HG02885 (cell line): Measurements from ENCODE around the gene BABAM2.

Experiments
- ATAC-seq: cut with Tn5 transposase; IDR thresholded peaks from one replicate; pipeline ENCODE4 v1.9.1; 2021; ENCODE audit warnings: mild to moderate bottlenecking; ENCODE audit not compliant: unreplicated experiment, poor library complexity

Gene BABAM2

GRCh38 chr2:28287256-28287915 is 396.9 kb downstream of the BABAM2 start:
- no peak for ATAC-seq

- ATAC-seq: no peak
These were observed 398.1 kb downstream of the BABAM2 start for GRCh38 chr2:28288620-28289019.

GRCh38 chr2:28291811-28292440 is 401.4 kb downstream of the BABAM2 start:
- ATAC-seq: no peak

GRCh38 chr2:28292491-28292890 is 402.0 kb downstream of the BABAM2 start:
- no peak for ATAC-seq

GRCh38 chr2:28293416-28293815 is 402.9 kb downstream of the BABAM2 start:
- no peak for ATAC-seq

- no peak for ATAC-seq
These were observed 403.9 kb downstream of the BABAM2 start for GRCh38 chr2:28294451-28294850.

- ATAC-seq: no peak
These were observed 405.7 kb downstream of the BABAM2 start for GRCh38 chr2:28296243-28296642.

- ATAC-seq: no peak
These were observed 406.4 kb downstream of the BABAM2 start for GRCh38 chr2:28296904-28297303.

GRCh38 chr2:28297531-28297930 is 407.0 kb downstream of the BABAM2 start:
- no peak for ATAC-seq

GRCh38 chr2:28298406-28298805 is 407.9 kb downstream of the BABAM2 start:
- no peak for ATAC-seq

- ATAC-seq: no peak
These were observed 410.2 kb downstream of the BABAM2 start for GRCh38 chr2:28300485-28301341.

- ATAC-seq: no peak
These were observed 414.7 kb downstream of the BABAM2 start for GRCh38 chr2:28305202-28305601.

GRCh38 chr2:28310107-28310506 is 419.6 kb downstream of the BABAM2 start:
- no peak for ATAC-seq

GRCh38 chr2:28311660-28312249 is 421.2 kb downstream of the BABAM2 start:
- ATAC-seq: no peak

GRCh38 chr2:28312307-28313219 is 422.0 kb downstream of the BABAM2 start:
- ATAC-seq: no peak

GRCh38 chr2:28313220-28313784 is 422.8 kb downstream of the BABAM2 start:
- ATAC-seq: no peak

GRCh38 chr2:28314968-28315367 is 424.4 kb downstream of the BABAM2 start:
- ATAC-seq: no peak

GRCh38 chr2:28316546-28317335 is 426.2 kb downstream of the BABAM2 start:
- no peak for ATAC-seq

- ATAC-seq: no peak
These were observed 426.9 kb downstream of the BABAM2 start for GRCh38 chr2:28317390-28317789.
